Embryonic facial prominence (tissue), 1 donor: ENCODE results near the gene MSL1.

Experiments
- DNase-seq: peaks from one replicate; pipeline ENCODE4 v3.0.0-alpha.2; 2016; ENCODE audit errors: extremely low spot score

Gene MSL1

GRCh38 chr17:40091691-40092397 is 29.9 kb upstream of the MSL1 start:
- DNase-seq, result no peak

DNA sequence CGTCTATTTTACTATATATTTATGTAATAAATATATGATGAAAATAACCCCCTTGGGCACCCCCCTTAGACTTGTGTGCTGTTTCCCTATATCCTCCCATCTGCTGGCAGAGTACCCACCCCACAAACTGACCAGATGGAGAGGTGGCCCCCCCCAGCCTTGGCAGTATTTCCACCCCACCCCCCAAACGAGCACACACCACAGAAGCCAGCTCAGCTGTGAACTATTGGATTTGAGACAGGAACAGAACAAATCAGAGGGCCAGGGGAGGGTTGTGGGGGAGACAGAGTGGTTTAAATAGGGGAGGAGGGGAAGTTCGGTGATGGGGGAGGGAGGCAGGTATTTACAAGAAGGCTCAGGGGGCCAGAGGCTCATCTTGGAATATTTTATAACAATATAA is 29.2 kb upstream of the MSL1 start:
- DNase-seq, result no peak

- no peak for DNase-seq
Measured at GRCh38 chr17:40093005-40093579, 28.7 kb upstream of the MSL1 start.

DNA sequence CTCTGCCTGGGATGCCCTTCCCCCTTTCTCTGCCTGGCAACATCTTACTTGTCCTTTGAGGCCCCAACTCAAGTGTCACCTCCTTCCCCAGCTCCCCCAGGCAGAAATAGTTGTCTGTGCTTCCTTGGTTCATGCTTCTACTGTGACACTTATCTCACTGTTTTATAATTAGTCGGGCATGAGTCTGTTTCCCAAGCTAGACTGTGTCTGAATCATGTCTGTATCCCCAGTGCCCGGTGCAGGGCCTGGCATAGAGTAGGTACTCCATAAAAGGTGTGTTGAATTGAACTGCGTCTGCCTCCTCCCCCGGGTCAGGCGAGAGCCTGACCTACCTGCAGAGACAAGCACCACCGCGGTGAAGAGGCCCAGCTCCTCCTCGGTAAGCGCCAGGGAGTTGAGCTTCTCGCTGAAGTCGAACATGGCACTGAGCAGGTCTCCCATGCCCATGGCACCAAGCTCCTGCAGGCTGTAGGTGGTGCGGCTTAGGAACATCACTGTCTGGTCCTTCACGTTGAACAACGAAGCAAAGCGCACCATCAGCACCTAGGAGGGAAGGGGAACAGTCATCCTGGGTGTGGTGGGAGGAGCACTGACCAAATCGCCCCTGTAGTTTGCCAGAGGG is 28.1 kb upstream of the MSL1 start:
- no peak for DNase-seq

GRCh38 chr17:40094874-40095273 is 26.9 kb upstream of the MSL1 start:
- DNase-seq, result no peak

GRCh38 chr17:40095351-40095943 is 26.3 kb upstream of the MSL1 start:
- DNase-seq, result no peak

DNA sequence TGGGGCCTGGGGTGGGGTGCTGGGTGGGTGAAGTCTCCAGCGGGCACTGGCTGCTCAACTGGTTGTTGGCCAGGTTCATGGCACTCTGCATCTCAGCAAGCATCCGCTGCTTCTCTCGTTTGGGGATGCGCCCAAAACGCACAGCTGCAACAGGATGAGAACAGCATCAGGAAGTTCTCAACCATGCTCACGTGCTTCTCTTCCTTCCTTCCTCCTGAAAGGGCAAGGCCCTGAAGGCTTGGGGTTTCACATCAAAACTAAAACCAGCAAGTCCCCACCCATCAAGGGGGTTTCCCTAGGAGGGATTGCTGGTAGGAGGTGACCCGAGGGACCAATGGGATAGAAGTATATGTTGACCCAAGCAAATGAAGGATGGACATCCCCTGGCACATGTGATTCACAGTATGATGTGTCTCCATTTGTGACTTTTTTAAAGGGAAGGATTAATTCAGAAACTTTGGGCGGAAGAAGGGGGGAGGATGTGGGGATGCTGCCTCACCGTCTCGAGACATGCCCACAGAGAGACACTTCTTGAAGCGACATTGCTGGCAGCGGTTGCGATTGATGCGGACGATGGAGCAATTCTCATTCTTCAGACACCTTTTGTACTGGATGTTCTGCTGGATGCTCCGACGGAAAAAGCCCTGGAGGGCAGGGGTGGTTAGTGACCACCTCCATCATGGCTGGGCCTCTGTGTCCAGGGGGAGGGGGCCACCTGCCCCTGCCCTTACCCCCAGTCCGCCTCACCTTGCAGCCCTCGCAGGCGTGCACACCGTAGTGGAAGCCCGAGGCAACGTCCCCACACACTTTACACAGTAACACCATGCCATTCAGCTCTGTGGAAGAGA is 25.6 kb upstream of the MSL1 start:
- DNase-seq, result no peak

DNA sequence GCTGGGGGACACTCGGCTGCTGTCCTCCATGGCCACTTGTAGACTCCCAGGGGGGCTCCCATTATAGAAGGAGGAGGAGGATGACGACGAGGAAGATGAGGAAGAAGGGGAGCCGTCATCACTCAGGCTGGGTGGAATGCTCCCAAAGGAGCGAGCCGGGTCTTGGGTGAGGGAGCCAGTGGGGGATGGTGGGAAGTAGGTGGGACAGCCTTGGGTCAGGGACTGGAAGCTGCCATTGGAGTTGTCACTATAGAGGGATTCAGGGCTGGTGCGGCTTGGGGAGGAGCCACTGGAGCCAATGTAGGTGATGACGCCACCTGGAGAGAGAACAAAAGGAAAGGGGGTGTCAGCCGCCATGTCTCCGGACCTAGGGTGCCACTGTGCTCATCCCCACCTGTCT is 24.7 kb upstream of the MSL1 start:
- DNase-seq, result no peak

DNA sequence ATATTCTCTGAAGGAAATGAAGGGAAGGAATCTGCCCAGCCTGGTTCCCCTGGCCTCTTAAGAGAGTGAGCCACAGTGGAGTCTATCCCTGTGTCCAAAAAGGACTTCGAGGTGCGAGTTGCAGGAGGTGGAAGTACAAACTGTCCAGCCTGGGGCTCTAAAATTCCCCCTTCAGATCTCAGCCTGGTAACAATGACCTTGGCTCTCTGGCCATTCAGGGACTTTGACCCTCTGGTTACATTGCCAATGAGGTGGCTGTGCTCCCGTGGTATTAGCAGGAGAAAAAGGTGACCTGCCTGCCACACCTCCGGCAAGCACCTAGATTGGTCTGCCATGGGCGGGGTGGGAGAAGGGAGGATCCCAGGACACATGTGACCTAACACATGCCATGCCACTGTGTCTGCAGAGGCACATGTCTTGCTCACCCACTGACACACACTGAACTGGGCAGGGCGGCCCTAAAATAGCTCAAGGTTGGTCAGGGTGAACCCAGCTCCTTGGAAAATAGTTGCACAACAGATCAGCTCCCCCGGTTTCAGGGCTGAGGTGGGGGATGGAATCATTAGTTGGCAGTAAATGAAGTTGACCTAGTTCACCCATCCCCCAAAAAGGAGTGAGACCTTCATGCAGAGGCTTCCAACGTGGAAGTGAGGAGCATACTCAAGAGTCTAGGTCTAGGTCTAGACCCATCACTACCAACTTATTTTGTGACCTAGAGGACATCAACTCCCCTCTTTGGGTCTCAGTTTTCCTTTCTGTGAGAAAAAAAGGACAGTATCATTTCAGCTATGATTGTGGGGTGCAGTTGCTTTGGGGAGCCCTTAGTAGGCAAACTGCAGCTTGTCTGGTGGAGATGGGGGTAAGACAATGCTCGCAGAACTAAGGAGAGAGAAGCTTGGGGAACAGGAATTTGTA is 23.6 kb upstream of the MSL1 start:
- no peak for DNase-seq

DNA sequence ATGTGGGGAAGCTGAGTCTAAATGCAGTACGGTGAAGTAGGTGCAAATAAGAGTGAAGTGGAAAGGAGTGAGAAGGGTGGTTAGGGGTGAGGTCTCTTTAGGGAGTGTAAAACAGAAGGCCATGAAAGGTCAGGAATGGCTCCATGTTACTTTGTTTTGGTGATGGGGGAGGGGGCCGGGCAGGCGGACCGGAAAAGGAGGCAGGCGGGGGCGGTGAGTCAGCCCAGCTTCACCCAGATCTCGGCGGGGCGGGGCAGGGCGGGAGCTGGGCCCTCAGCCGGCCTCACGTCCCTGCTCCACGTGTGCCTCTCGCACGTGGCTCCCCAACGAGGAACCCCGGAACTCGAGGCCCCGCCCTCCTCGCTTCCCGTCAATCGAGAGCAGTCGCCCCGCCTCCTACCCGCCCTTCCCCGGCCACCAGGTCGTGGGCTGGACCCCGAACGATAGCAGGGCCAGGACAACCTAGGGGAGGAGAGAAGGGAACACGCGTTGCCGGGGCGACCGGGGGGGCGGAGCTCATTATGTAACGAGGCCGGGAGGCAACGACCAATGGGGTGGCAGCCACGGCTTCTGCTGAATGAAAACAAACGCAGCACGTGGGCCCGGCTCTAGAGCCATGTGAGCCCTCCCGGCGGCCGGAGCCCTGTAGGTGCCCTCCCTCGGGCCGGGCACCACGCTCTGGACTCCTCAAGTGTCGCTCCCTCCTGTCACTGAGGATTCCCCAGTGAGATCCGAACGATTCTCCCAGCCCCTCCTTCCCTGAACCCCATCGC is 22.7 kb upstream of the MSL1 start:
- peak; percentile 62 for DNase-seq

DNA sequence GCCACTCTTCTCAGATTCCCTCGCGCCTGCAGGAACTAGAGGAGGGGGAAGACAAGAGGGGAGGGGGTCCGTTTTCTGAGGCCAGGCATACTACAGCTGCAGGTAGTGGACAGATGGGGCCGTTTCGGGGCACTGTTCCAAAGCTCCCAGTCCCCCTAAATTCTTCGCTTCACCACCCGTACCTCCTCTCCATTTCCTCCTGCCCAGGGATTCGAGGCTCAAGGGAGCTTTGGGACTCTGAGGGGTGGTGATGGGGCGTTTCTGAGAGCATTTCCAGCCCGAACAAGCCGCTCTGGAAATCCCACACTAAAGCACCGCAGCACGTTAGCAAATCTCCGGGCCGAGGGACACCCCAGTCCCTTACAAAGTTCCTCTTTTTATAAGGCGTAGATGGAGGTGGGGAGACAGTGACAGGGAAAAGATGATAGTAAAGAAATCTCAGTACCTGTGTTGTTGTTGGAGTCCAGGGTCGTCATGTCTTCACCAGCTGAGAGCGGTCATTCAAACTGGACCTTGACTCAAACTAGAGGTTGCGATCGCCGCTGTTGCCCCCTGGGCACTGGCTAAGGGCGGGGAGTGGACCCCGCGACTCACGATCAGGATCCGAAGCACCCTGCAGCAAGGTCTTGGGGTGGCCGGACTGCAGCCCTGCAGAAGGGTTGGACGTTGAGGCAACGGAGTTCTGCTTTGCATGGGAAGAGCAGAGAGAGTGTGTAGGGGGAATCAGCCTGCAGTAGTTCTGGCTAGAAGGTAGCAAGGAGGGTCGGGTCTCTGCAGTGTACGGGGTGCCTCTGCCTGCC is 22.0 kb upstream of the MSL1 start:
- DNase-seq, result no peak

DNA sequence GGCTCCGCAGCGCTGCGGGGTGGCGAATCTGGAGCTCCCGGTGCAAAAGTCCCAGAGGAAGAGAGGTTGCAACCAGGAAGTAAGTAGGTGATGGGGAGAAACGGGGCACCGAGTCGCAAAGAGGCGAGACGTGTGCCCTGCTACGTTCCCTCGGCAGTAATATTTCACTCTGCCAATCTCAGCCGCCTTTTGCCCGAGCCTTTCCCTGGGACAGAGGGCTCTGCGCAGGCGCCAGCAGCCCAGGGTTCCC is 21.4 kb upstream of the MSL1 start, which contains the start of gene NR1D1:
Gene NR1D1, minus strand, starts transcription at position 171 of the 250 bp plus-strand sequence. CDS start 495 bp downstream, outside the sequence.
- no peak for DNase-seq

- peak; percentile 90 for DNase-seq
Measured at GRCh38 chr17:40100669-40101366, 21.0 kb upstream of the MSL1 start.

DNA sequence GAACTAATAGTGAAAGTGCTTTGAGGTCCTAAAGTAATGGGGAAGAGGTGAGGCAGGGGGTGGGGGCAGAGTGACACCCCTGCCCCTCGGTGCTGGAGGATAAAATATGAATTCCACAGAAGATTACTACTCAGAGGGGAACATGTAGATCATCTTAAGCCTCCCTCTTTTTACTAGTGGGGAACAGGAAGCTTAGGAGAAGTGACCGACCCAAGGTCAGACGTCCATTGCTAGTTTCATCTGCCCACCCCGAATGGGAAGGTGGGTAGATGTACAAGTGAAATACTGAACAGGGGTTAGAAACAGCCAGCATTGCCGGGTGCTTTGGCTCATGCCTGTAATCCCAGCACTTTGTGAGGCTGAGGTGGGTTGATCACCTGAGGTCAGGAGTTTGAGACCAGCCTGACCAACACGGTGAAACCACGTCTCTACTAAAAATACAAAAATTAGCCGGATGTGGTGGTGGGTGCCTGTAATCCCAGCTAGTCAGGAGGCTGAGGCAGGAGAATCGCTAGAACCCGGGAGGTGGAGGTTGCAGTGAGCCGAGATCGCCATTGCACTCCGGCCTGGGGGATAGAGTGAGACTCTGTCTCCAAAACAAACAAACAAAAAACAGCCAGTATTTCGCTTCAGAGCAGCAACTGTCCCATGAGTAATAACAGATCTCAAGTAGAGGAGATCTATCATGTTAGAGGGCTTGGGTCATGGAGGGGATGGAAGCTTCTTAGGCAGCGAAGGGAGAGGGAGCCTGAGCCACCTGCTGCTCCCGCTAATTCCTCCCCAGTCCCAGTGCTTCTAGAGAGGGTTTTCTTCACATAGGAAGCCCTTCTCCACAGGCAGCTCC is 20.2 kb upstream of the MSL1 start:
- DNase-seq, result no peak

GRCh38 chr17:40103071-40103661 is 18.6 kb upstream of the MSL1 start:
- no peak for DNase-seq

GRCh38 chr17:40103688-40104087 is 18.1 kb upstream of the MSL1 start:
- no peak for DNase-seq
